Activated CD4-positive, alpha-beta T cell treated with anti-CD3 and anti-CD28 coated beads, Interleukin-2, amount 10 ng/mL, durations not matched to agents 24 days and 14 days (primary cell): ENCODE data around the gene DOCK8. TPM values are rescaled to one million over a fixed set of nuclear protein-coding genes. Genes with fewer than 3 reads are reported as not detected.
"Not testable (repeated sequence)": the region's sequence is repeated elsewhere in the genome, so short reads cannot be mapped to it uniquely, and the experiment has no call there.

Source experiments
- DNase-seq: peaks from one replicate; pipeline ENCODE4 v3.0.0; 2022
- H3K27ac Mint-ChIP-seq: one replicate; pipeline ENCODE4 v1.8.0; 2022; ENCODE audit warnings: mild to moderate bottlenecking, mixed read lengths
- H3K27me3 Mint-ChIP-seq: one replicate; pipeline ENCODE4 v1.8.0; 2022; ENCODE audit warnings: mixed read lengths
- H3K36me3 Mint-ChIP-seq: one replicate; pipeline ENCODE4 v1.8.0; 2022; ENCODE audit warnings: low read depth, mild to moderate bottlenecking, mixed read lengths
- H3K4me1 Mint-ChIP-seq: one replicate; pipeline ENCODE4 v1.8.0; 2021; ENCODE audit warnings: mixed read lengths
- H3K4me3 Mint-ChIP-seq: one replicate; pipeline ENCODE4 v1.8.0; 2022; ENCODE audit warnings: mild to moderate bottlenecking, moderate library complexity, mixed read lengths
- H3K9me3 Mint-ChIP-seq: one replicate; pipeline ENCODE4 v1.8.0; 2021; ENCODE audit warnings: mixed read lengths
- intact Hi-C: fragments of 100-400 bp; cut with micrococcal nuclease; formaldehyde crosslinking; loops from one replicate; pipeline ENCODE4 v1.15.1; 2023
- total RNA-seq: library from RNA; stranded (reverse); gene quantifications from 2 replicates; pipeline ENCODE4 v1.2.3, GENCODE V29; 2022

DOCK8 gene
- total RNA-seq, 1 donor from 2014 or later = 121 TPM

GRCh38 chr9:217950-218349 lies 3.3 kb downstream of the DOCK8 start:
- intact Hi-C loops = loop anchor here (5.0 kb wide), 1 partner anchor 79 kb away; no protein-coding TSS in a partner anchor
- Mint-ChIP-seq H3K27me3 (peaks cover 3% of the 10 kb centered on the region), H3K4me1 (peaks cover 39% of the 10 kb centered on the region), H3K36me3 (peaks cover 4% of the 10 kb centered on the region), H3K27ac (no peak overlapping the region), H3K9me3 (no peaks in the 10 kb centered on the region), H3K4me3 (no peak overlapping the region)
- DNase-seq = no peak

DNA sequence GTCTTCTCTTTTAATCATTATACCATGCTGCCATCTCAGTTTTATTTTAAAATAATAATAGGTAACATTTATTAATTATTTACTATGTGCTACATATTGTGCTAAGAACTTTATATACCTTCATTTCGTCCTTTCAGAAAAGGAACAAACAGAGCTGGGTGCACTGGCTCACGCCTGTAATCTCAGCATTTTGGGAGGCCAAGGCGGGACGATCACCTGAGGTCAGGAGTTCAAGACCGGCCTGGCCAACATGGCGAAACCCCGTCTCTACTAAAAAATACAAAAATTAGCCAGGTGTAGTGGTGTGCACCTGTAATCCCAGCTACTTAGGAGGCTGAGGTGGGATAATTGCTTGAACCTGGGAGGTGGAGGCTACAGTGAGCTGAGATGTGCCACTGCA lies 4.4 kb downstream of the DOCK8 start:
- not testable (repeated sequence) for H3K9me3 Mint-ChIP-seq, H3K27me3 Mint-ChIP-seq, H3K36me3 Mint-ChIP-seq, H3K4me3 Mint-ChIP-seq, H3K27ac Mint-ChIP-seq
- intact Hi-C loops = loop anchor here (5.0 kb wide), 1 partner anchor 78 kb away; no protein-coding TSS in a partner anchor
- H3K4me1 Mint-ChIP-seq = peaks cover 44% of the 10 kb centered on the region
- peak; percentile 26 for DNase-seq

DNA sequence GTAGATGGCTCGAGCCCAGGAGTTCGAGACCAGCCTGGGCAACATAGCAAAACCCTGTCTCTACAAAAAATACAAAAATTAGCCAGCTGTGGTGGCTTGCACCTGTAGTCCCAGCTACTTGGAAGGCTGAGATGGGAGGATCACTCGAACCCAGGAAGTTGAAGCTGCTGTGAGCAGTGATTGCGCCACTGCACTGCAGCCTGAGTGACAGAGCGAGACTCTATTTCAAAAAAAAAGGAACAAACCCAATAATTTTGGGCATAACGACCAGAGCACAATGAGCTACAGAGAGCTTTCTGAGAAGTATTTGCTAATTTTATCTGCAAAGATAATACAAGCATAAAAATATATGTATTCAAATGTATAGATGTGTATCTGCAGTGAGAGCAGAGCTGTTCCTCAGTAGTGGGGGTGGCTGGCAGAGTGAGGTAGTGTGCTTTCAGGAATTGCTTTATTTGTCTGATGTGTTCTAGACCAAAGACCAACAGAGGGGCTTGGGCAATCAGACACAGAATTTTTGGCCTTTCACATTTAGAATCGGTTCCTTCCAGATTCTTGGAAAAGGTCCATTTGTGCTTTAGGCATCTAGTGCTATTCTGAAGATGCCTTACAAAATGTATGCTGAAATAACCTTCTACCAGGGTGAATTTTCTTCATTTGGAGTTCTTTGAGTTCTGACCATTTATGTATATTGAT lies 5.2 kb downstream of the DOCK8 start:
- intact Hi-C loops = loop anchor here (5.0 kb wide), 1 partner anchor 77 kb away; no protein-coding TSS in a partner anchor
- Mint-ChIP-seq H3K27me3 (peaks cover 3% of the 10 kb centered on the region), H3K27ac (no peak overlapping the region), H3K4me1 (peaks cover 48% of the 10 kb centered on the region), H3K4me3 (no peak overlapping the region), H3K9me3 (no peaks in the 10 kb centered on the region), H3K36me3 (peaks cover 4% of the 10 kb centered on the region)
- DNase-seq = peak; percentile 49

DNA sequence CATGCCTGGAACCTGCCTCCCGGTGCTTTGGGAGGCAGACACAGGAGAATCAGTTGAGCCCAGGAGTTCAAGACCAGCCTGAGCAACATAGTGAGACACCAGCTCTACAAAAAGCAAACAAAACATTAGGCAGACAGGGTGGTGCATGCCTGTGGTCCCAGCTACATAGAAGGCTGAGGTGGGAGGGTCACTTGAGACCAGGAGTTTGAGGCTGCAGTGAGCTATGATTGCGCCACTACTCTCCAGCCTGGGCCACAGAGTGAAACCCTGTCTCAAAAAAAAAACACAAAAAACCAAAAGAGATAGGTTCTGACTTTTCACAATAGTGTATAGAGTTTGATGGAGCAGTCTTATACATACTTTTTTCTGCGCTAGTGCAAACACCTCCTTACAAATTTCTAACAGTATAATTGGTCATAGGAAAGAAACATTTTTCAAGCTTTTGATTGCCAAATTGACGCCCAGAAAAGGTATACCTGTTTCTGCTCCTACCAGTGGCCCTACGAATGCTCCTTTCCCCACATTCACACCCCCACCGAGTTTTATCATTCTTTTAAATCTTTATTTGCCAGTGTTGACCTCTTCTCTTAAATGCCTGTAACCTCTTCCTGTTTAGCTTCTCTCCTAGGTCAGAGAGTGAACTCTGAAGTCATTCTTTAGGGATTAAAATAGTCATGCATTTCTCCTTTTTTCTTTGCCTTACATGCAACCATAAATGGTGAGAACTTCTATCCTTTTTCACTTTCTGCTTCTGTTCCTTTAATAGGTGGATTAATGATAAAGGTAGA lies 7.5 kb downstream of the DOCK8 start:
- DNase-seq = peak; percentile 57
- Mint-ChIP-seq H3K4me3 (peak overlapping the region; percentile 60), H3K36me3 (peaks cover 3% of the 10 kb centered on the region), H3K27me3 (no peaks in the 10 kb centered on the region), H3K4me1 (peaks cover 33% of the 10 kb centered on the region), H3K27ac (peak overlapping the region; percentile 70), H3K9me3 (no peaks in the 10 kb centered on the region)
- intact Hi-C loops = no loop called here

GRCh38 chr9:223152-223551 lies 8.5 kb downstream of the DOCK8 start:
- peak overlapping the region; percentile 70 for H3K27ac Mint-ChIP-seq
- intact Hi-C loops = no loop called here
- peak overlapping the region; percentile 60 for H3K4me3 Mint-ChIP-seq
- no peaks in the 10 kb centered on the region for H3K27me3 Mint-ChIP-seq
- peaks cover 9% of the 10 kb centered on the region for H3K36me3 Mint-ChIP-seq
- peak; percentile 50 for DNase-seq
- peaks cover 7% of the 10 kb centered on the region for H3K9me3 Mint-ChIP-seq
- H3K4me1 Mint-ChIP-seq = peaks cover 34% of the 10 kb centered on the region

DNA sequence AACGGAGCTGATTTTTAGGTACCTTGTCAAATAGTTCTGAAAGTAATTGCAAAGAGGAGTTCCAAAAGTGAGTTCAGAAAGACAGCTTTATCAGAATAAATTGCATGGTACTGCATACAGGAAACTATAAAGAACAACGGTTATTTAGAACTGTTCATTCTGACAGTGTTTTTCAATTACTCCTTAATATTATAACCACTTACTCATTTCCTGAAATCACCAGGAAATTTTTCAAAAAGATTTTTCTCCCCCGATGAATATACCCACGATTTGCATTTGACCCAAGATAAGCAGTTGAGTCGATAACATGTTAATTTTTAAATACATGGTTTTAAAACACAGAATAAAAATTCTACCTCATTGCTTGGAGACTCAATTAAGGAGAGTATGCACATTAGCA lies 9.4 kb downstream of the DOCK8 start:
- H3K36me3 Mint-ChIP-seq = peaks cover 11% of the 10 kb centered on the region
- no peaks in the 10 kb centered on the region for H3K27me3 Mint-ChIP-seq
- peaks cover 8% of the 10 kb centered on the region for H3K9me3 Mint-ChIP-seq
- H3K4me3 Mint-ChIP-seq = peak overlapping the region; percentile 29
- H3K27ac Mint-ChIP-seq = no peak overlapping the region
- DNase-seq = no peak
- peaks cover 34% of the 10 kb centered on the region for H3K4me1 Mint-ChIP-seq
- intact Hi-C loops = no loop called here

GRCh38 chr9:224582-225520 lies 10.2 kb downstream of the DOCK8 start:
- Mint-ChIP-seq H3K36me3 (peaks cover 12% of the 10 kb centered on the region), H3K4me1 (peaks cover 35% of the 10 kb centered on the region), H3K27ac (no peak overlapping the region), H3K27me3 (no peaks in the 10 kb centered on the region), H3K4me3 (peak overlapping the region; percentile 29), H3K9me3 (peaks cover 13% of the 10 kb centered on the region)
- intact Hi-C loops = no loop called here
- peak; percentile 60 for DNase-seq

DNA sequence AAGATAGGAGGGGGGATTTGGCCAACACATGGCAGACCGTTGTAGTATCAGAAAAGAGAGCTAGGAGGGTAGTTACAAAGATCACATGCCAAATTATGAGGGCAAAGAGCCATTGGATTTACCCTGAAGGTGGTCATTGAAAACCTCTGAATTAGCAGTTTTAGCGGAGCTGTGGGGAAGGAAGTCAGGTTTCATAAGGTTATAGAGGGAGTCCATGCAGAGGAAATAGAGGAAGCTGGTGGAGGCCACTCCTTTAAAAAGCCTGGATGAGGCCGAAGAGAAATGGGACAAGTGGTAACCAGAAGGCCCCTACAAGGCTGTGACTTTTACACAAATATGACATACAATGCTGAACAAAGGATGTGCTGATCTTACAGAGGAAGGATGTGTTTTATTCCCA lies 13.2 kb downstream of the DOCK8 start:
- H3K4me3 Mint-ChIP-seq = no peak overlapping the region
- DNase-seq = peak; percentile 39
- intact Hi-C loops = no loop called here
- H3K27me3 Mint-ChIP-seq = no peaks in the 10 kb centered on the region
- H3K4me1 Mint-ChIP-seq = peaks cover 17% of the 10 kb centered on the region
- no peak overlapping the region for H3K27ac Mint-ChIP-seq
- peaks cover 16% of the 10 kb centered on the region for H3K36me3 Mint-ChIP-seq
- H3K9me3 Mint-ChIP-seq = peaks cover 13% of the 10 kb centered on the region

DNA sequence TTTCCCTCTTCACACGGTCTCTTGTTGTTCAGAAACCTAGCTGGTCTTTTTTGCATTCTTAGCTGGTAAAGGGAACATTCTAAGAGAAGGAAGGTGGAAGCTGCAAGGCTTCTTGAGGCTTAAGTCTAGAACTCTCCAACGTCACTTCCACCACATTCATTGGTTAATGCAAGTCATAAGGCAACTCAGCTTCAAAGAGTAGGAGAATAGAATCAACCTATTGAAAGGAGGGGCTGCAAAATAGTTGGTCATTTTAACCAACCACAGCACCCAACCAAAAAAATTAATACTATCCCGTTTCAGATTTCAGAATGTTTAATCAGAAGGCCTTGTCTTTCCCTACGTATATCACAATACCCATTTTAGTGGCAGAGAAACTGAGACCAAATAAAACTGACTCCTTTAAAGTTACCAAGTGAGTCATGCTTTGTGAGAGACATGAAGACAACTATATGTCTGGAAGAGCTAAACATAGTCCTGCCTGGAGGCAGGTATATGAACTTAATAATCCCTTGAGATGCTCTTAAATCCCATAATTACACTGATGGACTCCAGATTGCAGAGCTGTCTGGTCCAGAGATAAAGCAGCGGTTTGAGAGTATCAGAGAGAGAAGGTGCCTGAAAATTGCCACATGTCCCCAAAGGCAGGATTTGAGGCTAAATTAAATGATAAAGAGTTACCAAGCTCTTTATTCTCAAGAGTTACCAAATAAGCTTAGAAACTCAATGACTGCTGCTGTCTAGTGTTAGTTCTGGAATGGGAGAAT lies 14.4 kb downstream of the DOCK8 start:
- H3K36me3 Mint-ChIP-seq = peaks cover 19% of the 10 kb centered on the region
- H3K27ac Mint-ChIP-seq = no peak overlapping the region
- H3K4me1 Mint-ChIP-seq = peaks cover 11% of the 10 kb centered on the region
- no peaks in the 10 kb centered on the region for H3K27me3 Mint-ChIP-seq
- peak; percentile 26 for DNase-seq
- H3K4me3 Mint-ChIP-seq = no peak overlapping the region
- intact Hi-C loops = no loop called here
- peaks cover 13% of the 10 kb centered on the region for H3K9me3 Mint-ChIP-seq

DNA sequence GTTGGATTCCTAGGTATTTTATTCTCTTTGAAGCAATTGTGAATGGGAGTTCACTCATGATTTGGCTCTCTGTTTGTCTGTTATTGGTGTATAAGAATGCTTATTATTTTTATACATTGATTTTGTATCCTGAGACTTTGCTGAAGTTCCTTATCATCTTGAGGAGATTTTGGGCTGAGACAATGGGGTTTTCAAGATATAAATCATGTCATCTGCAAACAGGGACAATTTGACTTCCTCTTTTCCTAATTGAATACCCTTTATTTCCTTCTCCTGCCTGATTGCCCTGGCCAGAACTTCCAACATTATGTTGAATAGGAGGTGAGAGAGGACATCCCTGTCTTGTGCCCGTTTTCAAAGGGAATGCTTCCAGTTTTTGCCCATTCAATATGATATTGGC lies 17.0 kb downstream of the DOCK8 start:
- intact Hi-C loops, DNase-seq, H3K27ac Mint-ChIP-seq, H3K27me3 Mint-ChIP-seq, H3K4me3 Mint-ChIP-seq: not testable (repeated sequence)
- Mint-ChIP-seq H3K36me3 (peaks cover 36% of the 10 kb centered on the region), H3K9me3 (peaks cover 24% of the 10 kb centered on the region), H3K4me1 (peaks cover 12% of the 10 kb centered on the region)

- intact Hi-C loops, H3K27ac Mint-ChIP-seq, H3K27me3 Mint-ChIP-seq, H3K4me3 Mint-ChIP-seq: not testable (repeated sequence)
- peak; percentile 17 for DNase-seq
- Mint-ChIP-seq H3K36me3 (peaks cover 35% of the 10 kb centered on the region), H3K4me1 (peaks cover 19% of the 10 kb centered on the region), H3K9me3 (peaks cover 22% of the 10 kb centered on the region)
Observed at GRCh38 chr9:233708-234107, 19.0 kb downstream of the DOCK8 start.

- DNase-seq = peak; percentile 58
- intact Hi-C loops = loop anchor here (5.0 kb wide), 1 partner anchor 35 kb away; no protein-coding TSS in a partner anchor
- H3K36me3 Mint-ChIP-seq = peaks cover 36% of the 10 kb centered on the region
- peaks cover 31% of the 10 kb centered on the region for H3K4me1 Mint-ChIP-seq
- H3K4me3 Mint-ChIP-seq = peak overlapping the region; percentile 37
- H3K27me3 Mint-ChIP-seq = peaks cover 4% of the 10 kb centered on the region
- H3K9me3 Mint-ChIP-seq = peaks cover 21% of the 10 kb centered on the region
- H3K27ac Mint-ChIP-seq = peak overlapping the region; percentile 54
Observed at GRCh38 chr9:237141-237857, 22.6 kb downstream of the DOCK8 start.
